ENCODE results near the gene MED27.
"Not testable (repeated sequence)": the region's sequence is repeated elsewhere in the genome, so short reads cannot be mapped to it uniquely, and the experiment has no call there.

Gene MED27

GRCh38 chr9:132074736-132075135, 4.9 kb downstream of the MED27 start:
- DNase-seq, result no peak

- DNase-seq, result no peak
Observed at GRCh38 chr9:132071847-132072507, 7.7 kb downstream of the MED27 start.

- DNase-seq, result no peak
Observed at GRCh38 chr9:132069046-132069898, 10.4 kb downstream of the MED27 start.

- no peak for DNase-seq
Observed at GRCh38 chr9:132068605-132069004, 11.1 kb downstream of the MED27 start.

GRCh38 chr9:132066511-132066910, 13.2 kb downstream of the MED27 start:
- DNase-seq, result no peak

- DNase-seq, result no peak
Observed at GRCh38 chr9:132066057-132066456, 13.6 kb downstream of the MED27 start.

- no peak for DNase-seq
Observed at GRCh38 chr9:132063281-132063680, 16.4 kb downstream of the MED27 start.

GRCh38 chr9:132062806-132063205, 16.9 kb downstream of the MED27 start:
- no peak for DNase-seq

GRCh38 chr9:132061526-132061925, 18.1 kb downstream of the MED27 start:
- no peak for DNase-seq

GRCh38 chr9:132059361-132059760, 20.3 kb downstream of the MED27 start:
- no peak for DNase-seq

- not testable (repeated sequence) for DNase-seq
Observed at GRCh38 chr9:132058226-132058625, 21.4 kb downstream of the MED27 start.

- no peak for DNase-seq
Observed at GRCh38 chr9:132056717-132057560, 22.7 kb downstream of the MED27 start.

- DNase-seq, result no peak
Observed at GRCh38 chr9:132055756-132056155, 23.9 kb downstream of the MED27 start.

GRCh38 chr9:132054024-132054423, 25.6 kb downstream of the MED27 start:
- no peak for DNase-seq

- DNase-seq, result no peak
Observed at GRCh38 chr9:132049900-132050299, 29.8 kb downstream of the MED27 start.

- no peak for DNase-seq
Observed at GRCh38 chr9:132049323-132049882, 30.3 kb downstream of the MED27 start.

- DNase-seq, result no peak
Observed at GRCh38 chr9:132048201-132048600, 31.5 kb downstream of the MED27 start.

- DNase-seq, result no peak
Observed at GRCh38 chr9:132046456-132046855, 33.2 kb downstream of the MED27 start.

- DNase-seq, result no peak
Observed at GRCh38 chr9:132044176-132044875, 35.3 kb downstream of the MED27 start.

GRCh38 chr9:132043708-132044107, 36.0 kb downstream of the MED27 start:
- no peak for DNase-seq

- no peak for DNase-seq
Observed at GRCh38 chr9:132042324-132042723, 37.3 kb downstream of the MED27 start.

GRCh38 chr9:132041798-132042197, 37.9 kb downstream of the MED27 start:
- no peak for DNase-seq

All from CD4-positive, alpha-beta T cell treated with Interleukin-15 for 1 hour (primary cell).